Naive thymus-derived CD4-positive, alpha-beta T cell (primary cell): ENCODE data around the gene CRADD. TPM values are rescaled to one million over a fixed set of nuclear protein-coding genes. Genes with fewer than 3 reads are reported as not detected.

Source experiments
- ATAC-seq: fragments of 150-1000 bp; cut with Tn5 transposase; 2 replicates; pipeline ENCODE4 v1.10.0; 2021; ENCODE audit warnings: mild to moderate bottlenecking, moderate library complexity
- CTCF ChIA-PET: fragments of 350-600 bp; sonication (Branson Sonifier 250); formaldehyde crosslinking; loops from one replicate; lab custom pipeline; 2021; ENCODE audit warnings: antibody characterized with exemption; lab: Charles Lee
- POLR2A ChIA-PET: fragments of 350-600 bp; sonication (Branson Sonifier 250); formaldehyde crosslinking; loops from one replicate; lab custom pipeline; 2021; ENCODE audit warnings: antibody characterized with exemption, inconsistent platforms; lab: Charles Lee
- DNase-seq, 9 donors: peaks; one replicate each; pipeline versions ENCODE4 v3.0.0 to v3.0.0-alpha.2; 2020 to 2022; ENCODE audit warnings: mixed read lengths in 1 of 9
- H3K27ac ChIP-seq: one replicate; pipeline ENCODE4 v1.7.0; 2013; ENCODE audit warnings: mild to moderate bottlenecking, low read depth, low read length, moderate library complexity
- H3K27me3 ChIP-seq, 2 donors: one replicate each; pipeline ENCODE4 v1.7.0; 2013; ENCODE audit warnings: low read length in 2 of 2, mild to moderate bottlenecking in 2 of 2, moderate library complexity in 2 of 2; ENCODE audit not compliant: control insufficient read depth in 2 of 2, insufficient read depth in 2 of 2
- H3K36me3 ChIP-seq, 3 experiments: 1 replicate in 2 of 3; 2 replicates in 1 of 3; pipeline ENCODE4 v1.7.0; 2013; ENCODE audit warnings: low read length in 3 of 3, mild to moderate bottlenecking in 3 of 3, moderate library complexity in 1 of 3; ENCODE audit not compliant: insufficient read depth in 3 of 3, control insufficient read depth in 2 of 3
- H3K4me1 ChIP-seq, 2 donors: one replicate each; pipeline ENCODE4 v1.7.0; 2013; ENCODE audit warnings: low read length in 2 of 2, mild to moderate bottlenecking in 2 of 2, moderate library complexity in 1 of 2; ENCODE audit not compliant: control insufficient read depth in 2 of 2, insufficient read depth in 2 of 2
- H3K4me3 ChIP-seq: 2 replicates; pipeline ENCODE4 v1.7.0; 2013; ENCODE audit warnings: mild to moderate bottlenecking, low read length
- H3K9me3 ChIP-seq, 3 experiments: 1 replicate in 2 of 3; 2 replicates in 1 of 3; pipeline ENCODE4 v1.7.0; 2013; ENCODE audit warnings: low read length in 3 of 3; ENCODE audit not compliant: control insufficient read depth in 2 of 3
- H3K27ac Mint-ChIP-seq, 9 donors: one replicate each; pipeline ENCODE4 v1.8.0; 2020 to 2022; ENCODE audit warnings: mixed read lengths in 9 of 9, mild to moderate bottlenecking in 8 of 9, moderate library complexity in 5 of 9, inconsistent platforms in 2 of 9
- H3K27me3 Mint-ChIP-seq, 5 donors: one replicate each; pipeline ENCODE4 v1.8.0; 2021 to 2022; ENCODE audit warnings: mixed read lengths in 5 of 5, mild to moderate bottlenecking in 1 of 5
- H3K36me3 Mint-ChIP-seq, 5 donors: one replicate each; pipeline ENCODE4 v1.8.0; 2020 to 2022; ENCODE audit warnings: mixed read lengths in 5 of 5, mild to moderate bottlenecking in 3 of 5, inconsistent platforms in 1 of 5
- H3K4me1 Mint-ChIP-seq, 7 donors: one replicate each; pipeline ENCODE4 v1.8.0; 2020 to 2022; ENCODE audit warnings: mixed read lengths in 7 of 7, mild to moderate bottlenecking in 3 of 7, inconsistent platforms in 1 of 7
- H3K4me3 Mint-ChIP-seq, 10 donors: one replicate each; pipeline ENCODE4 v1.8.0; 2020 to 2022; ENCODE audit warnings: mild to moderate bottlenecking in 10 of 10, mixed read lengths in 10 of 10, moderate library complexity in 6 of 10, inconsistent platforms in 2 of 10
- H3K9me3 Mint-ChIP-seq, 11 donors: one replicate each; pipeline ENCODE4 v1.8.0; 2020 to 2022; ENCODE audit warnings: mixed read lengths in 11 of 11, mild to moderate bottlenecking in 4 of 11, inconsistent platforms in 1 of 11, moderate library complexity in 1 of 11
- intact Hi-C, 2 donors: fragments of 100-400 bp; cut with micrococcal nuclease; formaldehyde crosslinking; loops; one replicate each; pipeline ENCODE4 v1.15.1; 2023
- polyA plus RNA-seq, 2 donors: library from polyadenylated mRNA; unstranded; fragments of 300-500 nt; fragmentation: Illumina TruSeq; gene quantifications; one replicate each; pipeline ENCODE4 v1.2.3, GENCODE V29; 2021
- total RNA-seq, 6 experiments: library from RNA in 5 of 6; stranded (reverse) in 5 of 6; gene quantifications; 1 replicate in 5 of 6; 2 replicates in 1 of 6; pipeline ENCODE4 v1.2.3 and lab custom pipeline; 2021 to 2026

CRADD gene
- total and polyA plus RNA-seq, 7 experiments from 2014 or later = 11.4 to 17.1 (median 13.8) TPM

DNA sequence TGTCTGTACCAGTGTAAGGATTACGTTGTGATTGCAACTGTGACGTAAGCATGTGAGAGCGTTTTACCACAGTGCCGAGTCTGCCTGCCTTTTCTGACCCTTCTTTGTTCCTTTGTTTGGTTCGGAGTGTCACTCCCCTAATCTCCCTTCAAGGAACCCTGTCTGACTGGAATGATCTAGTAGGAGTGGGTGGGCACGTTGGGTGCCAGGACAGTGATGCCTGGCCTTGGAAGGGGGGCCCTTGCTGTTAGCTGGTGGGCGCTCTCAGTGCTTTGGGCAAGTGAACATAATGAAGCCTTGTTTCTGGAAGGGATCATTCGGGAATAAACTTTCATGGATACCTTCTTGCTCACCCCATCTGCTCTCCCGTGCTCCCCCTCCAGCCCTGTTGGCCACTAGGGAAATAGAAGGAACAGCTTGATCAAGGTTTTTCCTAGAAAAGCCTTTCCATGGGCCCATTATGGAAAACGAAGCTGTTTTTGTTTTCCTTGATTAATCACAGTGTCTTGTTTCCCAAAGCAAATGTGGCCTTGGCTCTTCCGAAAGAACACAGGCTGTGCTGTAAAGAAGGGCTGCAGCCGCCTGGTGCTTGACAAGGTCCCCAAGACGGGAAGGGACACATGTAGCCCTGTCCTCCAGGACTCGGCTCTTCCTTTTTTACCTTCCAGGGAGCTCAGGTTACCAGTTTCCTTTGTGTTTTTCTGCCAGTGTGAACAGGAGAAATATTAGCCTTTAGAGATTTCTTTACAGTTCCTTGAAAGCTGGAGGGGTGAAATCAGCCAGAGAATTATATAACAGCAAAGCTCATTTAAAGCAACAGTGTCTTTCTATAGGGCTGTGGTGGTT is 215.5 kb downstream of the CRADD start:
- H3K4me3 ChIP-seq = no peak overlapping the region
- H3K9me3 ChIP-seq = no peaks in the 10 kb centered on the region
- peaks cover 0 to 4% (median 0%) of the 10 kb centered on the region in 11 donors for H3K9me3 Mint-ChIP-seq
- H3K36me3 Mint-ChIP-seq = peaks cover 0 to 10% (median 0%) of the 10 kb centered on the region in 5 donors
- H3K27me3 ChIP-seq = no peaks in the 10 kb centered on the region
- H3K27ac ChIP-seq = no peak overlapping the region
- CTCF ChIA-PET = interaction anchor here (1.2 kb wide), 1 partner anchor 182 kb away, joined by 5 read pairs; no protein-coding TSS in a partner anchor
- H3K27me3 Mint-ChIP-seq = no peaks in the 10 kb centered on the region
- POLR2A ChIA-PET = no interaction called here
- intact Hi-C loops = loop anchor here in 1 of 2 donors (10.0 kb wide), 1 partner anchor 182 kb away; no protein-coding TSS in a partner anchor
- peaks cover 0 to 45% (median 14%) of the 10 kb centered on the region in 7 donors for H3K4me1 Mint-ChIP-seq
- no peaks in the 10 kb centered on the region for H3K4me1 ChIP-seq
- H3K36me3 ChIP-seq = no peaks in the 10 kb centered on the region
- no peak overlapping the region for H3K4me3 Mint-ChIP-seq
- peak overlapping the region in 3 of 9 donors; percentile 24 to 61 (median 47) for H3K27ac Mint-ChIP-seq
- DNase-seq = no peak
- no peak for ATAC-seq

DNA sequence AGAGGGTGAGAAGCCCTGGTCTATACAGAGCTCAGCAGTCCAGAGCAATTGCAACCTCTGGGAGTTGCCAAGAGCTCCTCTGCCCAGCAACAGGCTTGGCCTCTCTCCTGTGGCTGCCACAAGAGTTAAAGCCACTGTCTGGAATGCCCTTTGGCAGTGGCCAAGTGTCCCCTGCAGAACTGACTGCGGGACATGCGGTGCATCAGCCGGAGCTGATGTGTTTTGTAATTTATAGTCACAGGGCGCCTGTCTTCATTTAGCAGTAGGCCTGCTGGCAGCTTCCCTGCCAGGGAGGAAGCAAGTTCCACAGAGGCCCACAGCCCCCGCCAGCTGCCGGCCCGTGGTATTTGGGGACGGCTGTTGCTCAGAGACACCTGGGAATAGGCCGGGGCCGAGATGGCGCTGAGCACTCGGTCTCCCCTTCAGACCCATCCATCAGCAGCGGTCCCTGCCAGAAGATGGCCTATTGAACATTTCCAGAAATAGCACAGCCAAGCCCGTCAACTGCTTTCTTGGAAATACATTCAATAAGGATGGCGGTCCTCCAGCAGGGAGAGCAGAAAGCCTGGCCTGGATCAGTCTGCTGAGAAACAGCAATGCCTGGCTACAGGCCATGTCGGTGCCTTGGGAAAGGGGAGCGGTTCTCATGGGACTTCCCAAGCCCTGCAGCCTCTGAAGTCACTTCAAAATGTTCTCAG is 217.4 kb downstream of the CRADD start:
- H3K27ac Mint-ChIP-seq = peak overlapping the region in 3 of 9 donors; percentile 3 to 58 (median 52)
- POLR2A ChIA-PET = interaction anchor here (0.6 kb wide), 1 partner anchor 468 kb away, joined by 3 read pairs; no protein-coding TSS in a partner anchor
- ATAC-seq (peak; percentile 31), DNase-seq (no peak)
- Histone ChIP-seq H3K27me3 (no peaks in the 10 kb centered on the region), H3K27ac (no peak overlapping the region), H3K9me3 (no peaks in the 10 kb centered on the region), H3K4me1 (peaks cover 0 to 13% of the 10 kb centered on the region in 2 donors), H3K4me3 (no peak overlapping the region), H3K36me3 (no peaks in the 10 kb centered on the region)
- H3K27me3 Mint-ChIP-seq = no peaks in the 10 kb centered on the region
- CTCF ChIA-PET = no interaction called here
- no peak overlapping the region for H3K4me3 Mint-ChIP-seq
- H3K4me1 Mint-ChIP-seq = peaks cover 11 to 60% (median 33%) of the 10 kb centered on the region in 7 donors
- intact Hi-C loops = loop anchor here (5.0 to 10.0 kb wide), 3 partner anchors 47 to 208 kb away; no protein-coding TSS in a partner anchor
- peaks cover 0 to 17% (median 0%) of the 10 kb centered on the region in 5 donors for H3K36me3 Mint-ChIP-seq
- H3K9me3 Mint-ChIP-seq = peaks cover 0 to 8% (median 0%) of the 10 kb centered on the region in 11 donors

DNA sequence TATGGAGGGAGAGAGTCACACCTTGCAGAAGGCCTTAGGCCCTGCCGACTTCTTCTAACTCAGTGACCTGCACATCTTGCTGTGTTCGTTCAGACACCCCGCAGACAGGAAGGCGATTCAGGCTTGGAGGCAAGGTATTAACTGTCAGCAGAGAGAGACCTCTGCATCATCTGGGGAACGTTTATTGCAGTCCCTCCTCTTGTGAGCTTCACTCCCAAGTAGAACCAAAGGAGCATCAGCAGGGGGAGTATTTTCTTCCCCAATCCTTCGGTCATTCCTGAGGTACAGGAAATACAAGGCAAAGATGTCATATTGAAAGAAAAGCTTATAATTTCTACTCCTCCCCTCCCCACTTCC is 217.9 kb downstream of the CRADD start:
- ChIA-PET CTCF (no interaction called here), POLR2A (interaction anchor here (0.6 kb wide), 1 partner anchor 469 kb away, joined by 3 read pairs; no protein-coding TSS in a partner anchor)
- Mint-ChIP-seq H3K36me3 (peaks cover 0 to 17% (median 0%) of the 10 kb centered on the region in 5 donors), H3K27ac (peak overlapping the region in 4 of 9 donors; percentile 3 to 58 (median 42)), H3K9me3 (peaks cover 0 to 8% (median 0%) of the 10 kb centered on the region in 11 donors), H3K4me1 (peaks cover 11 to 60% (median 38%) of the 10 kb centered on the region in 7 donors), H3K27me3 (no peaks in the 10 kb centered on the region), H3K4me3 (no peak overlapping the region)
- no peaks in the 10 kb centered on the region for H3K36me3 ChIP-seq
- intact Hi-C loops = loop anchor here (5.0 to 10.0 kb wide), 3 partner anchors 48 to 207 kb away; no protein-coding TSS in a partner anchor
- no peak overlapping the region for H3K4me3 ChIP-seq
- H3K27ac ChIP-seq = no peak overlapping the region
- no peaks in the 10 kb centered on the region for H3K27me3 ChIP-seq
- DNase-seq (no peak), ATAC-seq (no peak)
- H3K9me3 ChIP-seq = no peaks in the 10 kb centered on the region
- peaks cover 0 to 15% of the 10 kb centered on the region in 2 donors for H3K4me1 ChIP-seq

- Histone ChIP-seq H3K4me3 (no peak overlapping the region), H3K27me3 (no peaks in the 10 kb centered on the region), H3K9me3 (no peaks in the 10 kb centered on the region), H3K27ac (no peak overlapping the region), H3K4me1 (peaks cover 0 to 15% of the 10 kb centered on the region in 2 donors), H3K36me3 (no peaks in the 10 kb centered on the region)
- POLR2A ChIA-PET = no interaction called here
- ATAC-seq (no peak), DNase-seq (no peak)
- Mint-ChIP-seq H3K27me3 (no peaks in the 10 kb centered on the region), H3K36me3 (peaks cover 0 to 20% (median 0%) of the 10 kb centered on the region in 5 donors), H3K4me3 (peak overlapping the region in 1 of 10 donors; percentile 12), H3K27ac (peak overlapping the region in 3 of 9 donors; percentile 4 to 66 (median 37)), H3K4me1 (peaks cover 11 to 58% (median 41%) of the 10 kb centered on the region in 7 donors), H3K9me3 (peaks cover 0 to 10% (median 0%) of the 10 kb centered on the region in 11 donors)
- intact Hi-C loops = loop anchor here (5.0 to 10.0 kb wide), 3 partner anchors 49 to 206 kb away; no protein-coding TSS in a partner anchor
- CTCF ChIA-PET = no interaction called here
These were observed 219.3 kb downstream of the CRADD start for GRCh38 chr12:93896427-93896826.

DNA sequence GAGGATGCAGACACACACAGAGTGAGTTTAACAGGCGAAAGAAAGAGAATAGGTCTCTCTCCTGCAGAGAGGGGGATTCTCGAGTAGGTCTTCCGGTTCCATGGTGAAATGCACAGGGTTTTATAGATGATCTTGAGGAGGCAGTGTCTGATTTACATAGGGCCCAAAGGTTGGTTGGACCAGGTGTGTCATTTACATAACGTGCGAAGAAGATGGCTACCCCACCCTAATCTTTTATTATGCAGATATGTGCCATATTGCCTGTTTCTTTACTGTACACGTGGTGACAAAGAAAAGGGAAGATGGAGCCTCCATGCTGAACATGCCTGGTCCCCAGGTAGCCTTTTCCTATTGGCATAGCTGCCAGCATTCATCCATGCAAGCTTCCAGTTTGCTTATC is 219.8 kb downstream of the CRADD start:
- intact Hi-C loops = loop anchor here (5.0 to 10.0 kb wide), 3 partner anchors 50 to 205 kb away; no protein-coding TSS in a partner anchor
- H3K36me3 Mint-ChIP-seq = peaks cover 0 to 24% (median under 1%) of the 10 kb centered on the region in 5 donors
- Histone ChIP-seq H3K4me3 (no peak overlapping the region), H3K9me3 (no peaks in the 10 kb centered on the region), H3K36me3 (no peaks in the 10 kb centered on the region), H3K4me1 (peaks cover 0 to 15% of the 10 kb centered on the region in 2 donors), H3K27me3 (no peaks in the 10 kb centered on the region), H3K27ac (no peak overlapping the region)
- H3K9me3 Mint-ChIP-seq = peaks cover 0 to 11% (median under 1%) of the 10 kb centered on the region in 11 donors
- H3K4me1 Mint-ChIP-seq = peaks cover 11 to 64% (median 42%) of the 10 kb centered on the region in 7 donors
- no peak for DNase-seq
- no peaks in the 10 kb centered on the region for H3K27me3 Mint-ChIP-seq
- H3K27ac Mint-ChIP-seq = peak overlapping the region in 6 of 9 donors; percentile 37 to 96 (median 72)
- H3K4me3 Mint-ChIP-seq = peak overlapping the region in 1 of 10 donors; percentile 12
- ChIA-PET CTCF (interaction anchor here (0.6 kb wide), 1 partner anchor 76 kb away, joined by 4 read pairs; no protein-coding TSS in a partner anchor), POLR2A (no interaction called here)
- ATAC-seq = no peak

- Mint-ChIP-seq H3K9me3 (peaks cover 0 to 17% (median 5%) of the 10 kb centered on the region in 11 donors), H3K27ac (peak overlapping the region in 2 of 9 donors; percentile 19 to 36), H3K27me3 (no peaks in the 10 kb centered on the region), H3K4me3 (peak overlapping the region in 1 of 10 donors; percentile 23), H3K4me1 (peaks cover 11 to 72% (median 33%) of the 10 kb centered on the region in 7 donors), H3K36me3 (peaks cover 0 to 31% (median 6%) of the 10 kb centered on the region in 5 donors)
- Histone ChIP-seq H3K9me3 (no peaks in the 10 kb centered on the region), H3K27me3 (no peaks in the 10 kb centered on the region), H3K27ac (no peak overlapping the region), H3K36me3 (no peaks in the 10 kb centered on the region), H3K4me3 (no peak overlapping the region), H3K4me1 (peaks cover 0 to 15% of the 10 kb centered on the region in 2 donors)
- ChIA-PET CTCF (no interaction called here), POLR2A (no interaction called here)
- intact Hi-C loops = no loop called here
- DNase-seq = no peak
- ATAC-seq = no peak
These were observed 224.6 kb downstream of the CRADD start for GRCh38 chr12:93901739-93902138.
